SK-N-SH (cell line): ENCODE results near the gene AMACR. TPM values are rescaled to one million over a fixed set of nuclear protein-coding genes. Genes with fewer than 3 reads are reported as not detected.

ENCODE experiments used
- CTCF ChIA-PET: fragments of 300-600, 350-600 bp; formaldehyde crosslinking; extraction: SDS; loops from one replicate; lab custom pipeline; 2021; lab: Yijun Ruan, JAX
- POLR2A ChIA-PET: fragments of 350-600 bp; sonication (Branson Sonifier 250); formaldehyde crosslinking; extraction: SDS; loops from one replicate; lab custom pipeline; 2020; ENCODE audit warnings: antibody characterized with exemption, inconsistent platforms; lab: Yijun Ruan, JAX
- DNase-seq: peaks from one replicate; pipeline ENCODE4 v3.0.0; 2012
- H2AFZ ChIP-seq: fragments of 200-600 bp; sonication (generic); 2 replicates; pipeline ENCODE4 v1.8.1; 2016; ENCODE audit warnings: antibody characterized with exemption, mild to moderate bottlenecking, low read depth
- H3F3A ChIP-seq: fragments of 200-600 bp; sonication (generic); replicated peaks from 2 replicates; pipeline ENCODE3; 2016; ENCODE audit warnings: antibody characterized with exemption, mild to moderate bottlenecking; ENCODE audit not compliant: insufficient read depth
- H3K27ac ChIP-seq, 2 experiments: fragments of 200-500 bp in 1 of 2; fragments of 200-600 bp in 1 of 2; sonication (Bioruptor generic) in 1 of 2; sonication (generic), shearing (Covaris generic) in 1 of 2; 2 replicates each; pipeline versions ENCODE4 v1.5.1 to v1.6.1; 2014 to 2016; ENCODE audit warnings: low read depth in 2 of 2, inconsistent platforms in 1 of 2, low read length in 1 of 2, mild to moderate bottlenecking in 1 of 2, mixed read lengths in 1 of 2
- H3K27me3 ChIP-seq: fragments of 200-600 bp; sonication (generic), shearing (Covaris generic); 2 replicates; pipeline ENCODE4 v1.6.1; 2016; ENCODE audit warnings: mixed run types; ENCODE audit not compliant: insufficient read depth
- H3K36me3 ChIP-seq, 2 experiments: fragments of 200-500 bp in 1 of 2; fragments of 200-600 bp in 1 of 2; sonication (Bioruptor generic) in 1 of 2; sonication (generic) in 1 of 2; replicated peaks in 1 of 2; 2 replicates each; pipeline versions ENCODE3 to v1.5.1; 2014 to 2016; ENCODE audit warnings: low read length in 1 of 2, mild to moderate bottlenecking in 1 of 2; ENCODE audit not compliant: insufficient read depth in 2 of 2, control insufficient read depth in 1 of 2
- H3K4me1 ChIP-seq, 2 experiments: fragments of 200-500 bp in 1 of 2; fragments of 200-600 bp in 1 of 2; sonication (Bioruptor generic) in 1 of 2; sonication (generic), shearing (Covaris generic) in 1 of 2; 2 replicates each; pipeline versions ENCODE4 v1.5.1 to v1.6.1; 2014 to 2016; ENCODE audit warnings: low read depth in 1 of 2, low read length in 1 of 2, mixed run types in 1 of 2; ENCODE audit not compliant: insufficient read depth in 2 of 2, control insufficient read depth in 1 of 2
- H3K4me2 ChIP-seq: fragments of 200-600 bp; sonication (generic), shearing (Covaris generic); 2 replicates; pipeline ENCODE4 v1.6.1; 2017; ENCODE audit warnings: mixed run types
- H3K4me3 ChIP-seq, 2 experiments: fragments of 200-500 bp in 1 of 2; fragments of 200-600 bp in 1 of 2; sonication (Bioruptor generic) in 1 of 2; sonication (generic), shearing (Covaris generic) in 1 of 2; 2 replicates each; pipeline versions ENCODE4 v1.5.1 to v1.8.1; 2014 to 2016; ENCODE audit warnings: low read depth in 2 of 2, inconsistent platforms in 1 of 2, low read length in 1 of 2, mild to moderate bottlenecking in 1 of 2, mixed read lengths in 1 of 2, moderate library complexity in 1 of 2
- H3K79me2 ChIP-seq: fragments of 200-600 bp; sonication (generic); 2 replicates; pipeline ENCODE4 v1.8.1; 2017; ENCODE audit warnings: mild to moderate bottlenecking; ENCODE audit not compliant: insufficient read depth
- H3K9ac ChIP-seq: fragments of 200-600 bp; sonication (generic); 2 replicates; pipeline ENCODE4 v1.6.1; 2017; ENCODE audit warnings: mixed run types
- H3K9me2 ChIP-seq: fragments of 200-600 bp; sonication (generic); 2 replicates; pipeline ENCODE4 v1.6.1; 2017; ENCODE audit warnings: mixed run types
- H3K9me3 ChIP-seq: fragments of 200-600 bp; sonication (generic); 2 replicates; pipeline ENCODE4 v1.6.1; 2017; ENCODE audit warnings: mixed run types, mild to moderate bottlenecking, moderate library complexity
- H4K20me1 ChIP-seq: fragments of 200-600 bp; sonication (generic); 2 replicates; pipeline ENCODE4 v1.6.1; 2017; ENCODE audit warnings: mild to moderate bottlenecking, mixed run types; ENCODE audit not compliant: insufficient read depth
- CTCF ChIP-seq: fragments of 200-600 bp; sonication (generic); IDR thresholded peaks from 2 replicates; pipeline ENCODE4 v1.6.1; 2017; ENCODE audit warnings: antibody characterized with exemption, mild to moderate bottlenecking, moderate library complexity
- ELF1 ChIP-seq: IDR thresholded peaks from 2 replicates; pipeline ENCODE4 v1.4.0; 2012
- EP300 ChIP-seq, 2 experiments: IDR thresholded peaks; 2 replicates each; pipeline versions ENCODE4 v1.4.0 to v1.6.1; 2012; ENCODE audit warnings: borderline replicate concordance in 1 of 2, low read depth in 1 of 2, low read length in 1 of 2
- GATA2 ChIP-seq: sonication (generic); formaldehyde crosslinking; IDR thresholded peaks from 2 replicates; pipeline ENCODE4 v1.5.0; 2020; ENCODE audit warnings: mild to moderate bottlenecking, missing genetic modification reagents
- MAX ChIP-seq: IDR thresholded peaks from 2 replicates; pipeline ENCODE4 v1.4.0; 2012; ENCODE audit warnings: low read depth
- MXI1 ChIP-seq: IDR thresholded peaks from 2 replicates; pipeline ENCODE4 v1.6.1; 2012; ENCODE audit warnings: mild to moderate bottlenecking, low read depth, low read length, improper control_type of control experiment
- NRF1 ChIP-seq: IDR thresholded peaks from 2 replicates; pipeline ENCODE4 v1.6.1; 2012; ENCODE audit warnings: low read depth, mild to moderate bottlenecking, low read length
- RCOR1 ChIP-seq: fragments of 150-350 bp; IDR thresholded peaks from 2 replicates; pipeline ENCODE4 v1.6.1; 2017; ENCODE audit warnings: antibody characterized with exemption, low read length
- RFX5 ChIP-seq: IDR thresholded peaks from 2 replicates; pipeline ENCODE4 v1.6.1; 2012; ENCODE audit warnings: mild to moderate bottlenecking, improper control_type of control experiment, low read length
- RXRA ChIP-seq: IDR thresholded peaks from 2 replicates; pipeline ENCODE4 v1.4.0; 2012; ENCODE audit warnings: low read depth, mild to moderate bottlenecking, borderline replicate concordance
- TCF12 ChIP-seq: IDR thresholded peaks from 2 replicates; pipeline ENCODE4 v1.4.0; 2012
- USF1 ChIP-seq: IDR thresholded peaks from 2 replicates; pipeline ENCODE4 v1.4.0; 2012; ENCODE audit warnings: low read depth, borderline replicate concordance
- YY1 ChIP-seq: IDR thresholded peaks from 2 replicates; pipeline ENCODE4 v1.4.0; 2012; ENCODE audit warnings: low read depth, mild to moderate bottlenecking
- WGBS: methylation state at CpG from one replicate; pipeline ENCODE4 v1.1.6; 2017; ENCODE audit warnings: low lambda C conversion rate; 5-methylcytosine and 5-hydroxymethylcytosine counted together
- polyA plus RNA-seq, 3 experiments: library from polyadenylated mRNA; depleted of rRNA; stranded (reverse); fragments of >200 nt; gene quantifications; 2 replicates each; pipeline ENCODE4 v1.2.3, GENCODE V29; 2012
- TF ChIP-seq, protein P1 (sequence below): IDR thresholded peaks from 2 replicates; pipeline ENCODE4 v1.4.0; 2012; ENCODE audit warnings: low read depth, borderline replicate concordance

Gene AMACR
- polyA plus RNA-seq, 1 of the 3 experiments (the other 2 are of a cell fraction), result 11.8 TPM

- Histone ChIP-seq H4K20me1 (no peaks in the 10 kb centered on the region), H3K4me3 (no peak overlapping the region), H3F3A (peaks cover 14% of the 10 kb centered on the region), H3K9me2 (no peaks in the 10 kb centered on the region), H3K27ac (peak overlapping the region in 1 of 2 experiments; percentile 50; a peak in 2 of 4 replicates), H3K79me2 (no peaks in the 10 kb centered on the region), H3K9ac (no peak overlapping the region), H3K4me2 (no peak overlapping the region), H3K27me3 (no peaks in the 10 kb centered on the region), H2AFZ (no peak overlapping the region), H3K9me3 (no peaks in the 10 kb centered on the region), H3K4me1 (peaks cover 0 to 16% of the 10 kb centered on the region in 2 experiments; a peak in 3 of 4 replicates), H3K36me3 (peaks cover 0 to 9% of the 10 kb centered on the region in 2 experiments)
- WGBS, result 64% methylated on average over 3 of the region's 3 CpGs
- POLR2A ChIA-PET, result no interaction called here
- peak in 1 of 2 experiments; percentile 17; a peak in 1 of 4 replicates for TF ChIP-seq EP300 (IDR thresholded peaks at IDR 0.05; ENCODE audit: borderline replicate concordance in 1 of 2, low read depth in 1 of 2, low read length in 1 of 2)
- TF ChIP-seq USF1, result no peak
- peak; percentile 7; the same call in 1 of the 2 replicates for TF ChIP-seq RCOR1
- TF ChIP-seq MXI1, result 0 out of 2 replicates have a peak, but pooled peaks have one; percentile 10
- no peak for TF ChIP-seq TCF12
- DNase-seq, result peak; percentile 19
- CTCF ChIA-PET, result no interaction called here
These were observed 47.8 kb upstream of the AMACR start for GRCh38 chr5:34055667-34056066.

GRCh38 chr5:34054400-34054729, 46.5 kb upstream of the AMACR start:
- Histone ChIP-seq H4K20me1 (no peaks in the 10 kb centered on the region), H3K27ac (peak overlapping the region; percentile 67 to 68; a peak in 3 of 4 replicates), H3K4me1 (peaks cover 0 to 16% of the 10 kb centered on the region in 2 experiments; a peak in 3 of 4 replicates), H3K4me3 (no peak overlapping the region), H3K9me2 (no peaks in the 10 kb centered on the region), H2AFZ (no peak overlapping the region), H3K4me2 (no peak overlapping the region), H3K9ac (no peak overlapping the region), H3K9me3 (no peaks in the 10 kb centered on the region), H3F3A (peaks cover 14% of the 10 kb centered on the region), H3K36me3 (peaks cover 6 to 10% of the 10 kb centered on the region in 2 experiments), H3K27me3 (no peaks in the 10 kb centered on the region), H3K79me2 (no peaks in the 10 kb centered on the region)
- no peak for DNase-seq
- TF ChIP-seq, protein P1, sequence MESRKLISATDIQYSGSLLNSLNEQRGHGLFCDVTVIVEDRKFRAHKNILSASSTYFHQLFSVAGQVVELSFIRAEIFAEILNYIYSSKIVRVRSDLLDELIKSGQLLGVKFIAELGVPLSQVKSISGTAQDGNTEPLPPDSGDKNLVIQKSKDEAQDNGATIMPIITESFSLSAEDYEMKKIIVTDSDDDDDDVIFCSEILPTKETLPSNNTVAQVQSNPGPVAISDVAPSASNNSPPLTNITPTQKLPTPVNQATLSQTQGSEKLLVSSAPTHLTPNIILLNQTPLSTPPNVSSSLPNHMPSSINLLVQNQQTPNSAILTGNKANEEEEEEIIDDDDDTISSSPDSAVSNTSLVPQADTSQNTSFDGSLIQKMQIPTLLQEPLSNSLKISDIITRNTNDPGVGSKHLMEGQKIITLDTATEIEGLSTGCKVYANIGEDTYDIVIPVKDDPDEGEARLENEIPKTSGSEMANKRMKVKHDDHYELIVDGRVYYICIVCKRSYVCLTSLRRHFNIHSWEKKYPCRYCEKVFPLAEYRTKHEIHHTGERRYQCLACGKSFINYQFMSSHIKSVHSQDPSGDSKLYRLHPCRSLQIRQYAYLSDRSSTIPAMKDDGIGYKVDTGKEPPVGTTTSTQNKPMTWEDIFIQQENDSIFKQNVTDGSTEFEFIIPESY, result no peak
- TF ChIP-seq ELF1 (no peak), YY1 (no peak), MAX (no peak), NRF1 (no peak), RCOR1 (no peak), CTCF (no peak), RFX5 (no peak), RXRA (no peak), GATA2 (no peak), USF1 (no peak)
- POLR2A ChIA-PET, result no interaction called here
- CTCF ChIA-PET, result no interaction called here
- 87% methylated on average over 1 of the region's 1 CpG for WGBS
